Osteoblast (primary cell): ENCODE results near the gene CBX2. TPM values are rescaled to one million over a fixed set of nuclear protein-coding genes. Genes with fewer than 3 reads are reported as not detected.

Experiments
- DNase-seq: peaks from one replicate; pipeline ENCODE4 v3.0.0; 2011; ENCODE audit warnings: low spot score, mixed read lengths; ENCODE audit not compliant: insufficient read length; ENCODE audit errors: missing footprints
- H2AFZ ChIP-seq: 2 replicates; pipeline ENCODE4 v1.6.0; 2011; ENCODE audit warnings: mild to moderate bottlenecking, low read length
- H3K27ac ChIP-seq: 2 replicates; pipeline ENCODE4 v1.5.1; 2011; ENCODE audit warnings: mild to moderate bottlenecking, low read depth, low read length, moderate library complexity
- H3K27me3 ChIP-seq: 2 replicates; pipeline ENCODE4 v1.6.0; 2012; ENCODE audit warnings: mild to moderate bottlenecking, control low read depth, inconsistent platforms, low read length, moderate library complexity; ENCODE audit not compliant: insufficient read depth
- H3K36me3 ChIP-seq: 2 replicates; pipeline ENCODE4 v1.5.1; 2011; ENCODE audit warnings: mild to moderate bottlenecking, low read length, control low read depth, moderate library complexity; ENCODE audit not compliant: insufficient read depth
- H3K4me1 ChIP-seq: 2 replicates; pipeline ENCODE4 v1.5.1; 2011; ENCODE audit warnings: mild to moderate bottlenecking, low read length, control low read depth, moderate library complexity; ENCODE audit not compliant: insufficient read depth
- H3K4me2 ChIP-seq: 2 replicates; pipeline ENCODE4 v1.6.0; 2011; ENCODE audit warnings: mild to moderate bottlenecking, low read length; ENCODE audit not compliant: insufficient read depth
- H3K4me3 ChIP-seq: fragments of 200-600 bp; sonication (generic); 3 replicates; pipeline ENCODE4 v1.5.1; 2012; ENCODE audit warnings: mild to moderate bottlenecking, low read length, inconsistent platforms; ENCODE audit not compliant: insufficient read depth
- H3K79me2 ChIP-seq: 2 replicates; pipeline ENCODE4 v1.6.0; 2012; ENCODE audit warnings: mild to moderate bottlenecking, low read length, control low read depth, inconsistent platforms; ENCODE audit not compliant: insufficient read depth
- H3K9me3 ChIP-seq: 2 replicates; pipeline ENCODE4 v1.5.1; 2011; ENCODE audit warnings: low read depth, low read length, control low read depth
- H4K20me1 ChIP-seq: 2 replicates; pipeline ENCODE4 v1.6.0; 2012; ENCODE audit warnings: mild to moderate bottlenecking, low read length, control low read depth; ENCODE audit not compliant: insufficient read depth
- total RNA-seq: library from RNA; depleted of rRNA; stranded (reverse); fragments of >200 nt; gene quantifications from 2 replicates; pipeline ENCODE4 v1.2.3, GENCODE V29; 2012
- TF ChIP-seq, protein P1 (sequence below): IDR thresholded peaks from 2 replicates; pipeline ENCODE4 v1.5.1; 2011; ENCODE audit warnings: mild to moderate bottlenecking, low read depth, low read length, moderate library complexity; ENCODE audit errors: extremely low read depth

Gene CBX2
- total RNA-seq, 1 donor: 1.1 TPM

DNA sequence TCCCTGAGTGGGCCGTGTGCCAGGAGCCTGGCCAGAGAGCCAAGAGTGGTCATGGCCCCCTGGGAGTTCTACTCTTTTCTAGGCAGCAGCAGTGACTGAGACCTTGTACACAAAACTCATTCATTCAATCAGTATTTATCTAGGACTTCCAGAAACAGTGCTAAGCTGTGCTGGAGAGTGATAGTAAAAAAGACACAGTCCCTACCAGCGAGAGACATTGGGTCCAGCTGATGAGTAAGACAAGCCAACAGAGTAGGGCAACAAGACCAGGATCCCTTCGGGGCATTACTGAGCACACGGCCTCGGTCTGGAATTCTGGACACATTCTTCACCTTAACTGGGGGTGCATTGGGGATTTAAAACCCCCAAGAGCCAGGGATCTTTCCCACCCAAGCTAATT, 41.1 kb downstream of the CBX2 start:
- H2AFZ ChIP-seq: no peak overlapping the region
- H3K4me3 ChIP-seq: no peak overlapping the region
- H3K4me2 ChIP-seq: no peak overlapping the region
- TF ChIP-seq, protein P1, sequence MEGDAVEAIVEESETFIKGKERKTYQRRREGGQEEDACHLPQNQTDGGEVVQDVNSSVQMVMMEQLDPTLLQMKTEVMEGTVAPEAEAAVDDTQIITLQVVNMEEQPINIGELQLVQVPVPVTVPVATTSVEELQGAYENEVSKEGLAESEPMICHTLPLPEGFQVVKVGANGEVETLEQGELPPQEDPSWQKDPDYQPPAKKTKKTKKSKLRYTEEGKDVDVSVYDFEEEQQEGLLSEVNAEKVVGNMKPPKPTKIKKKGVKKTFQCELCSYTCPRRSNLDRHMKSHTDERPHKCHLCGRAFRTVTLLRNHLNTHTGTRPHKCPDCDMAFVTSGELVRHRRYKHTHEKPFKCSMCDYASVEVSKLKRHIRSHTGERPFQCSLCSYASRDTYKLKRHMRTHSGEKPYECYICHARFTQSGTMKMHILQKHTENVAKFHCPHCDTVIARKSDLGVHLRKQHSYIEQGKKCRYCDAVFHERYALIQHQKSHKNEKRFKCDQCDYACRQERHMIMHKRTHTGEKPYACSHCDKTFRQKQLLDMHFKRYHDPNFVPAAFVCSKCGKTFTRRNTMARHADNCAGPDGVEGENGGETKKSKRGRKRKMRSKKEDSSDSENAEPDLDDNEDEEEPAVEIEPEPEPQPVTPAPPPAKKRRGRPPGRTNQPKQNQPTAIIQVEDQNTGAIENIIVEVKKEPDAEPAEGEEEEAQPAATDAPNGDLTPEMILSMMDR: no peak
- H3K36me3 ChIP-seq: no peaks in the 10 kb centered on the region
- peaks cover 42% of the 10 kb centered on the region for H3K27me3 ChIP-seq
- no peak overlapping the region for H3K27ac ChIP-seq
- no peaks in the 10 kb centered on the region for H3K9me3 ChIP-seq
- no peaks in the 10 kb centered on the region for H3K4me1 ChIP-seq
- no peak for DNase-seq
- no peaks in the 10 kb centered on the region for H3K79me2 ChIP-seq
- no peaks in the 10 kb centered on the region for H4K20me1 ChIP-seq

DNA sequence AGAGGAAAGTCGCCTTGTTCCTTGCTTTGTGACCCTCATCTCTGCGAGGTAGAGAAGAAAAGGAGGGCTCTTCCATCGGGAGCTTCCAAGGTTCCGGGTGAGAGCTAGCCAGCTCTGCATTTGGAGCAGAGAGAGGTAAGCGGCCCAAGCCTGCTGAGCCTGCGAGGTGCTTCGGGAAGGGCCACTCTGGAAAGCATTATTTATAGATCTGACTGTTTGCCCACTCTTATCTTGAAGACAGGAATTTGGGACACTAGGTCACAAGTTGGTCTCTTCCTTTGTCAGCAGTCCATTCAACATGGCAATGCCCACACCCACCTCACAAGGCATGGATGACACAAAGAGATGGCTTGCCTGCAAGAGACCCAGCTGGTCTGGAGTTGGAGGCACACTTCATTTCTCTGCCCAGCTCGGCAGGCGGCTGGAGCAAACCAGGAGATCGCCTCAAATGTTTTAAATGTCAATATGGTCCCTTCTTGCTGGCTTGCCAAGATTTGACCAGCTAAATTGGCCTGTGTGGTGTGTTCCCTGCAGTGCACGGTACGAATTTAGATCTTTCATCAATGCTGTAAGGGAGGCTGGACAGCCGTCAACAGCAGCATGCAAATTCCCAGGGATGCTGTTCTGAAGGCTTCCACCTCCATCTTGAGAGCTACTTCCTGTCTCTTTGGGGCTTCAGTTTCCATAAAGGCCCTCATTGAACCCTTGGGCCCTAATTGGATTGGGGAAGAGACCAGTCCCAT, 41.8 kb downstream of the CBX2 start:
- H3K9me3 ChIP-seq: no peaks in the 10 kb centered on the region
- no peak overlapping the region for H3K4me3 ChIP-seq
- no peaks in the 10 kb centered on the region for H3K79me2 ChIP-seq
- no peak overlapping the region for H3K27ac ChIP-seq
- no peak for DNase-seq
- H3K4me1 ChIP-seq: no peaks in the 10 kb centered on the region
- peaks cover 37% of the 10 kb centered on the region for H3K27me3 ChIP-seq
- H3K36me3 ChIP-seq: no peaks in the 10 kb centered on the region
- no peak overlapping the region for H3K4me2 ChIP-seq
- H4K20me1 ChIP-seq: no peaks in the 10 kb centered on the region
- no peak overlapping the region for H2AFZ ChIP-seq
- TF ChIP-seq, protein P1: no peak

DNA sequence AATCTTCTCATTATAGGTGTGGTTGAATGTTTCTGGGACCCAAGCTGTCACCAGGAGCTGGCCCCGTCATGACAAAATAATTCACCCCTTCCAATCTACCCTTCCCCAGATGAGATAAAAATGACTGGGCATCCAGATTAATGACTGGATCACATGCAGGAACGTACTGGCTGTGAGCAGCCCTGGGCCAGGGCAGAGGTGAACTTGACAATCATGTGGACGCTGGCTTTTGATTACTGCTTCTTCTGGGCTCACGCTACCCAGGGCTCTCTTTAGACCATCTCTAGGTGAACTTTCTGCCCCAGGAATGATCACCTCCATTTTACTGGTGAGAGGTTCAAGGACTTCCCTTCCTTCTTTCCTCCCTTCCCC, 43.0 kb downstream of the CBX2 start:
- Histone ChIP-seq H3K79me2 (no peaks in the 10 kb centered on the region), H3K4me2 (no peak overlapping the region), H3K27ac (no peak overlapping the region), H3K4me3 (no peak overlapping the region), H3K4me1 (no peaks in the 10 kb centered on the region), H3K9me3 (no peaks in the 10 kb centered on the region), H4K20me1 (no peaks in the 10 kb centered on the region), H2AFZ (no peak overlapping the region), H3K27me3 (peaks cover 26% of the 10 kb centered on the region), H3K36me3 (no peaks in the 10 kb centered on the region)
- TF ChIP-seq, protein P1: no peak
- no peak for DNase-seq

DNA sequence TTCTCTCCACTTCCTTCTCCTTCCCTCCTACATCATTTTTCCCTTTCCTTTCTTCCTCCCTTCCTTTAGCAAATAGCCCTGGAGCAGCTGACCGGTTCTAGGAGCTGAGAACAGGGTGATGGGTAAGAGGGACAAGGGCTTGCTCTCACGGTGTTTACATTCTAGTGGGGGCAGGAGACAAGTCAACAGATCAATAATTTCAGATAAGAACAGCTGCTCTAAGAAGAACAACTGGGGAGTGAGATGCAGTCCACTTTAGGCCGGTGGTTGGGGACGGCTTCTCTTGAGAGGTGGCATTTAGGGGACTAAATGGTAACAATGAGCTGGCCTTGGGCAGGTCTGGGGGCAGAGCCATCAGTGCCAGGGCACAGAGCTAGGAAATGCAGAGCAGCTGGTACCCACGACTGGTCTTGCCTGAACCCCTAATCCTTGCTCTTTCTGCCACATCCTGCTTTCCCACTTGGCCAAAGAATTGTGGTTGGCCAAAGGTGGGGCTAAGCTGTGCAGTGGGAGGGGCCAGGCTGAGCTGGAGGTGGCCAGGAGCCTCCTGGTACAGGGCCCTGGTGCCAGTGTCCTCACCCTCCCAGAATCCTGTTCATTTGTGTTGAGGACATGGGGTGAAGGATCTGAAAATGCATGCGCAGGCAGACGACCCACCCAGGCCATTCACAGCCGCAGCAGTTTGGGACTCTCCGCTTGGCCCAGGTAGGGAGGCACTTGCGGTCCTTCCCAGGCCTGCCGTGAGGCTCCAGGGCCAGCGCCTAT, 43.6 kb downstream of the CBX2 start:
- DNase-seq: no peak
- H3K4me3 ChIP-seq: no peak overlapping the region
- no peaks in the 10 kb centered on the region for H3K36me3 ChIP-seq
- no peak overlapping the region for H3K4me2 ChIP-seq
- no peak overlapping the region for H3K27ac ChIP-seq
- TF ChIP-seq, protein P1: no peak
- H2AFZ ChIP-seq: no peak overlapping the region
- no peaks in the 10 kb centered on the region for H3K79me2 ChIP-seq
- H3K9me3 ChIP-seq: no peaks in the 10 kb centered on the region
- H4K20me1 ChIP-seq: no peaks in the 10 kb centered on the region
- no peaks in the 10 kb centered on the region for H3K4me1 ChIP-seq
- H3K27me3 ChIP-seq: peaks cover 20% of the 10 kb centered on the region
